ENCODE data around the gene RYR2.

GRCh38 chr1:236992449-236992848 lies 49.5 kb upstream of the RYR2 start:
- no peak for TF ChIP-seq CTCF (IDR thresholded peaks at IDR 0.05)
- TF ChIP-seq POLR2A (IDR thresholded peaks at IDR 0.05) = no peak

Data from heart left ventricle (tissue), 13 donors.